Measurements from ENCODE around the gene RND2.

The RND2 gene

DNA sequence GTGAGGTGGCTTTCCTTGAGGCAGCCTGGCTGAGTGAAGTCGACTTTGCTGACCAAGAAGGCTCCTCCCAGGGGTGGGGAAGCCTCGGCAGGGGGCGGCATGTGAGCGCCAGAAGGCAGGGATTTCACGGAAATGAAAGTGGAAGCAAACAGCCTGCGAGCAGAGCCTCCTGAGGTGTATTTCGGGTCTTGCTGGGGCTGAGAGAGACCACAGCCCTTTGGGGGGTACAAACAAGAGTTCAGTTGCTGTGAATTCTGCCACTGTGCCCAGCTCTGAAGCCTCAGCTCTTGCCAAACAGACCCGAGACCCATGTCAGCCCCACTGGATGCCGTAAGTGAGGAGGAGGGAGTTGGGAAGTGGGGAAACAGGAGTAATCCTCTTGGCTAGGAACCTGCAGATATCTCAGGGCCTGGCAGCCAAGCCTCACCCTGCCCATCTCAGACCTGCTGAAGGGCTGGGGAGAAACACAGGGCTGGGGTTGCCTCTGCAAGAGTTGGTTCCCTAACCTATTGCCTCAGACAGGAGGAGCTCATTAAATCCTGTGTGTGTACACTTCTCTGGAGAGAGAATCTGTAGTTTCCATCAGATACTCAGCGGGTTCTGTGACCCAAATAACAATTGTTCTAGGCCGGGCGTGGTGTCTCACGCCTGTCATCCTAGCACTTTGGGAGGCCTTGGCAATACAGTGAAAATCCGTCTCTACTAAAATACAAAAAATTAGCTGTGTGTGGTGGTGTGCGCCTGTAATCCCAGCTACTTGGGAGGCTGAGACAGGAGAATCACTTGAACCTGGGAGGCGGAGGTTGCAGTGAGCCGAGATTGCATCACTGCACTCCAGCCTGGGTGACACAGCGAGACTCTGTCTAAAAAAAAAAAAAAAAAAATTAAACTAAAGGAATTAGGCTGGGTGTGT lies 18.1 kb upstream of the RND2 start, which contains the start of gene IFI35:
Gene IFI35, plus strand, starts transcription at position 146 of the 913 bp plus-strand sequence. Its CDS starts 164 bp downstream, at position 310.
- peak; percentile 45 for DNase-seq

DNA sequence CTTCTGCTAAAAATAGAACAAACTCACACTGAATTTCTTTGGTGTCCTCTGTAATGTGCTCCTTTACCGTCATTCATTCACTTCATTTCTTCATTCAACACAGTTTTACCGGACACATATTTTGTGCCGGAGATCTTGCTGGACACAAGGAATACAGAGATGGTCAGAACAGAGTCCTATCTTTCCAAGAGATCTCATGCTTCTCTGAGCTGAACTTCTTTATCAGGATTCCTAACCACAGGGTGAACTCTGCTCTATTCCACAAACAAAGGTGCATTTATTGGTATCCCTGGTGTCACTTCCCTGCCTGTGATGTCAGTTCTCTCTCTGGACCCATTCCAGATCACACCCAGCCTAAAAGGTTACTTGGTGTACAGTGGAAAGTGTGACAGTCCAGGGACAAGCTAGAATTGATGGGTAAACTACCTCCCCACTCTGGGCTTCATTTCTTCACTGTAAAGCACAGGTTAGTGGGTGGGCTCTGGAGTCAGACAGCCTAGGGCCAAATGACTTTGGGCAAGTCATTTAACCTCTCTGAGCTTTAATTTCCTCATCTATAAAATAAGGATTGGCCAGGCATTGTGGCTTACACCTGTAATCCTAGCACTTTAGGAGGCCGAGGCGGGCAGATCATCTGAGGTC lies 14.2 kb upstream of the RND2 start:
- DNase-seq: no peak

DNA sequence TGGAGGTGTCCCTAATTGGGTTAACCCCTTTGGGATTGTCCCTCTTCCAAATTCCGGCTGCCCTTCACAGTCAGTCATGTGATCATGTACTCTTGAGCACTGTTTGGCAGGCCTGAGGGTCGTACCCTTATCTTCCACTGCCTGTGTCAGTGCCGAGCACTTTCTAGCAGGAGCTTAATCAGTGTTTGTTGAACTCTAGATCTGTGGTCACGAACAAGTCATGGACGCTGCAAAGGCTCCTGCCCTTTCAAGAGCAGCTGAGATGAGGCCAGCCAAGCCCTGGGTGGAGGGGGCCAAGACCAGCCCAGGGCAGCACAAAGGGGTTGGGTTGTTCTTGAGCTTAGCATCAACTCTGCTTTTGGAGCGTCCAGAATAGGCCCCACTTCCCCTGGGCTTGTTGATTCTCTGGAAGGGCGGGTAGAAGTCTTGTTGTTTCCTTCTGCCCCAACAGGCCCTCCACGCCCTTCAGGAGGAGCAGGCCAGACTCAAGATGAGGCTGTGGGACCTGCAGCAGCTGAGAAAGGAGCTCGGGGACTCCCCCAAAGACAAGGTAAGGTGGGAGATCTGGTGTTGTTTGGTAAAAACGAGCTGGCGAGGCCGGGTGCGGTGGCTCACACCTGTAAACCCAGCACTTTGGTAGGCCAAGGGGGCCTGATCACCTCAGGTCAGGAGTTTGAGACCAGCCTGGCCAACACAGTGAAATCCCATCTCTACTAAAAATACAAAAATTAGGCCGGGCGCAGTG lies 13.1 kb upstream of the RND2 start:
- no peak for DNase-seq

DNA sequence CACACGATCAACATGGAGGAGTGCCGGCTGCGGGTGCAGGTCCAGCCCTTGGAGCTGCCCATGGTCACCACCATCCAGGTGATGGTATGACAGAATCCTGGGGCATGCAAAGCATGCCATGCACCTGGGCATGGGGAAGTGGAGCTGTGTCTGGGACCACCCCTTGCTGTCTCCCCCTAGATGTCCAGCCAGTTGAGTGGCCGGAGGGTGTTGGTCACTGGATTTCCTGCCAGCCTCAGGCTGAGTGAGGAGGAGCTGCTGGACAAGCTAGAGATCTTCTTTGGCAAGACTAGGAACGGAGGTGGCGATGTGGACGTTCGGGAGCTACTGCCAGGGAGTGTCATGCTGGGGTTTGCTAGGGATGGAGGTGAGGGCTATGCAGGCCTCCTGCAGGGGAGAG lies 11.7 kb upstream of the RND2 start:
- DNase-seq: no peak

DNA sequence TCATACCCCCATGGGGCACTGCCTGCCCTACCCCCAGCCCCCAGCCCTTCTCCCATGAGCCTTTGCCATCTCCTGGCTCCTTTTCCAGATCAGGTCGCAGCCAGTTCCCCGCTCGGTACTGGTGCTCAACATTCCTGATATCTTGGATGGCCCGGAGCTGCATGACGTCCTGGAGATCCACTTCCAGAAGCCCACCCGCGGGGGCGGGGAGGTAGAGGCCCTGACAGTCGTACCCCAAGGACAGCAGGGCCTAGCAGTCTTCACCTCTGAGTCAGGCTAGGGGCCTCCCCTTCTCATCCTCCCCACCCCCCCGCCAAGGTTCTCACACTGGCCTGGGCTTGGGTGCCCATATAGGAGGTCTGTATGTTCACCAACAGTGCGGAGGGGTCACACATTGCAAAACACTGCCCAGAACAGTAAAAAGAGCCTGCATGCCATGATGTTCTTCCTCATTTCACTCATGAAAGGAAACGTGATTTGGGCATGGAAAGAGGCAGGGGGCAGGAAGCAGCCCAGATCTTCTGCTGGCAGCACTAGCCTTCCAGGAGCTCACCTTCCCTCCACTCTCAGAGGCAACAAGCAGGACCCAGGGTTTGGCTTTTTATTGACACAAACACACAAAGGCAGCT lies 10.9 kb upstream of the RND2 start:
- DNase-seq: no peak

DNA sequence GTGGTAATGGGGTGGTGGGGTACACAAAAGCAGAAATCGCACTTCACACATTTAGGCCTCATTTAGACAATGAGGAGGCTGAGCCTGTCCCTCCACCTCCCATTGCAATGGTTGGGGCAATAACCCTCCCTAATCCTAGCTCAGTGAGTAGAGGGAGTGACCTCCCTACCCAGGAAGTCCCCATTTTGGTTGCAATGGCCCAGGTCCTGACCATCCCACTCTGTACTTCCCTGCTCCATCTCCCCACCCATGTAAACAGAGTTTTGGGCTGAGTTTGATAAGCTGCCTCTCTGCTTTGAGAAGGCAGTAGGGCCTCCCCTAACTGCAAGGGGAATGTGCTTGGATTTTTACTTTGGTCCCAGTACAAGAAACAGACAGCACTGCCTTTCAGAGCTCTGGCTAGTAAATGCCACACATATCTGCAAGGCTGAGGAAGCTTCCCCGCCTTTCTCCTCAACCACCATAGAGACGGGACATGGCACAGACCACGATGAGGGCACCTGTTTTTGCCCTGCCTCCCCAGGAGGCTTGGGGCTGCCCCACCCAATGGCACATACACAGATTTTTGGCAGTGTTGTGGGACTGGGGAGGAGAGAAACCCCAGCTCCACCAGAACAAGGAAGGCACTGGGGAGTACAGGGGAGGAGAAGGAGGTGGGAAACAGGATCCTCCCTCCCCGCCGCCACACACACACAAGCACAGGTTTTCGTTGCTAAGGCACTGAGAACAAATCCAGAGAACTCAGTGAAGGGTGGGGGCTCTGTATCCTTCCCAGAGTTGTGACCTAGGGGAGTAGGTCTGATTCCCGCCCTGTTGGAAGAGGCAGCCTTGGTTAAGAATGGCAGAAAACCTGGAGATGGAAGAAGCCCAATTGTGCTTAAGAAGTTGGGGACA lies 10.1 kb upstream of the RND2 start:
- no peak for DNase-seq

DNA sequence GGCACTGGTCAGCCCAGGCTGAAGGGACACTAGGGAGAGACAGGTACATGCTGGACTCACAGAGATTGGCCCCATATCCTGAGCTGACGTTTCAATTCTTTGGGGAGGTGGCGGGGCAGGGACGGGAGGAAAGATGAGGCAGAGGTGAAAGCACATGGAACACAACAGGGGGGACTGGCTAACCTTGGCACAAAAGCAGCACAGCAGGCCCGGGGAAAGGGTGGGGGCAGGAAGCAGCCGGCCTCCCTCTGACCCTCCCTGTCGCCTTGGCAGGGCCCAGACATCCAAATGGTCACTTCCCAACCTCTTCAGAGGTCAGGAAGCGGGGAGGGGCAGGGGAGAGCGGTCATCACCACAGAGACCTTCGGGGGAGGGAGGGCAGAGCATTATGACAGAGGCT lies 9.5 kb upstream of the RND2 start:
- no peak for DNase-seq

DNA sequence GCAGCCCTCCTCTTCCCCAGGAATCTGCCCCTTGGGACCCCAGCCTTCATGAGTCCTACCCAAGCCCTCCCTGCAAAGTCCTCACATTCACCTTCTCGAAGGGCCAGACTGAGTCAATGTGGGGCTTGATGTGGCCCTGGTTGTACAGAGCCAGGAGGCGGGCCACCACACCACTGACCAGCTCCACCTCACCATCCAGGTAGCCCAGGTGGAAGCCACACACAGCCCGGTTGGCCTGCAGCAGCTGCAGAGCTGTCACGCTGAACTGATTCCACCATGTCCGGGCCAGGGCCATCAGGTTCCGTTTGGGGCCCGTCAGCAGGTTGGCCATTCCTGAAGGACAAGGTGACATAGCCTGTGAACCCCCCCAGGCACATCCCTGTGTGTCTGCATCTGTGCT lies 8.8 kb upstream of the RND2 start:
- DNase-seq: no peak

DNA sequence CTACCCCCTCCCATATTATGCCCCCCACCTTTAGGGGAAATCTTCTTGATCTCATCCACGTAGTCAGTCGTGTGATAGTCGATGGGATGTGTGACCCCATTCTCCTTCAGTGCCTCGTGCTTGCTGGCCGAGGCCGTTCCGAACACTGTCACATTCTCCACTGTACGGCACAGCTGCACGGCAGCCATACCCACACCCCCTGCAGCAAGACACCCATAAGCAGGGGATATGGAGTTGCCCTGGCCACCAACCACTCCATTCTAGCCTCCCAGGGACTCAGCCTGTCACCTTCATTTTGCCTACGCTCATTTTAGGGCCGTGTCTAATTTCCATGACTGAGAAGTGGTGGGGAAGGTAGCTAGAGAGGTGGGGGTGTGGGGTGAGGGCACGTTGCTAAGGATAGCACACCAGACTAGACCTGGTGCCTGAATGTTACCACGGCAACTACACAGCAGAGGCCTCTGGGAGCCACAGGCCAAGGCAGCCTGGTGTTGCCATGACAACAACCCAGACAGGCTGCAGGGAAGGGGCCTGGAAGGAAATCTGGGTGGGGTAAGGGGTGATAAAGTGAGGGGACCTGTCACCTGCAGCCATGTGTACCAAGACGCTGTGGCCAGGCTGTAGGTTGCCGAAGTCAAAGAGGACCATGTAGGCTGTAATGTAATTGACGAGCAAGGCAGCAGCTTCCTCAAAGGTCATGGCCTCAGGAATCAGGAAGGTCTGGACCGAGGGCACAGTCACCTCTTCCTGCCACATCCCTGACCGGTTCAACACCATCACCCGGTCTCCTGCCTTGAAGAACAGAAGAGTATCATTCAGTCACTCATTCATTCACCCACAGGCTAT lies 6.8 kb upstream of the RND2 start:
- no peak for DNase-seq

DNA sequence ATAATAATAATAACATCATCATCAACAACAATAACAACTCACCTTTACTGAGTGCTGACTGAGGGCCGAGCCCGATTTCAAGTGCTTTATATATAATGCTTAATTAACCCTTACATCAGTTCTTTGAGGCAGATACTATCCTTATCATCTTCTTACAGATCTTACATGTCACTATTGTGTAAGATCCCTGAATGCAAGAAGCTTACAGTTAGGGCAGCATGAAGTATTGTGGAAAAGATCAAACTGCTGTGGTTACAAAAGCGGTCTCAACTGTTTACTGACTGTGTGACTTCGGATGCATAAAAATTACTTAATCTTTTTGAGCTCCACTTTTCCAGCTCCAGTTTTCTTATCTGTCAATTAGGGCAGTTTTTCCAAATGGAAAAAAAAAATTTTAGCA lies 6.1 kb upstream of the RND2 start:
- no peak for DNase-seq

DNA sequence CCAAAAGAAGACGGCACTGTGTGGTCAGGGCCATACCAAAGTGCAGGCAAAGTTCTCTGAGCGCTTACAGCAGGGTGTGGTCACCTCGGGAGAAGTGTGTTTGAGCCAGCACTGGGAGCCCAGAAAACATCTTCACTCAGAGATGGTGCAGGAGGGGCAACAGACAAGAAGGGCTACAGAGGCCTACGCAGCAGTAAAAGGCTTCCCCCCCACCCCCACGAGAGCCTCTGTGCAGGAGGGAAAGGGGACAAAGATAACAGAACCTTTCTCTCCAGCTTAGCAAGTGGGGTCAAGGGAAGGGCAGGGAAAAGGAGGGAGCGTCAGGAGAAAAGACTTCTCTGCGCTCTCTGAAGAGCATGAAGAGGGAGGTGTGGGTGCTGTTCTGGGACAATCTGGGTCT lies 5.6 kb upstream of the RND2 start:
- DNase-seq: no peak

DNA sequence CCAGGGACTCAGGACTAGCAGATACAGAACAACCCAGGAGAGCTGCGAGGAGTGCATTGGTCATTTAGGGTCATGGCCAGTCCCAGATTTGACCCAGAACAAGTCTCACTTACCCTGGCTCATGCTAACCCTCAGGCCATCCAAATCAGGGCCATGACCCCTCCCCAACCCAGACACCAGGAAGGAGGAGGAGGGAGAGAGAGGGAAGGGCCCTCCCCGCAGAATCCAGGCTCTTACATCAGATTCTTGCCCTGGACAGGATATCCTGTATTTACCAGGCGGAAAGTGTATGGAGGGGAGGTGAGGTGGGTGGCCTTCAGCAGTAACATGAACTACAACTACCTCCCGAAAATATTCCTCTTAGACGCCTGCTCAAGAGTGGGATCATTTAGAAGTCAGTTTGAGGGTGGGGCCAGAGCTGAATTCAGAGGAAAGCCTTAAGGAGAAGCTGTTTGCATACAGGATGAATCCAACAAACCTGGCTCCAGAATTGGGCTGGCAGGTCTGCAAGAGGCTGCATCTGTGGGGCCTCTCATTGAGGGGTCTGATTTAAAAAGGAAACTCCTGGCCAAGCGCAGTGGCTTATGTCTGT lies 4.9 kb upstream of the RND2 start:
- no peak for DNase-seq

DNA sequence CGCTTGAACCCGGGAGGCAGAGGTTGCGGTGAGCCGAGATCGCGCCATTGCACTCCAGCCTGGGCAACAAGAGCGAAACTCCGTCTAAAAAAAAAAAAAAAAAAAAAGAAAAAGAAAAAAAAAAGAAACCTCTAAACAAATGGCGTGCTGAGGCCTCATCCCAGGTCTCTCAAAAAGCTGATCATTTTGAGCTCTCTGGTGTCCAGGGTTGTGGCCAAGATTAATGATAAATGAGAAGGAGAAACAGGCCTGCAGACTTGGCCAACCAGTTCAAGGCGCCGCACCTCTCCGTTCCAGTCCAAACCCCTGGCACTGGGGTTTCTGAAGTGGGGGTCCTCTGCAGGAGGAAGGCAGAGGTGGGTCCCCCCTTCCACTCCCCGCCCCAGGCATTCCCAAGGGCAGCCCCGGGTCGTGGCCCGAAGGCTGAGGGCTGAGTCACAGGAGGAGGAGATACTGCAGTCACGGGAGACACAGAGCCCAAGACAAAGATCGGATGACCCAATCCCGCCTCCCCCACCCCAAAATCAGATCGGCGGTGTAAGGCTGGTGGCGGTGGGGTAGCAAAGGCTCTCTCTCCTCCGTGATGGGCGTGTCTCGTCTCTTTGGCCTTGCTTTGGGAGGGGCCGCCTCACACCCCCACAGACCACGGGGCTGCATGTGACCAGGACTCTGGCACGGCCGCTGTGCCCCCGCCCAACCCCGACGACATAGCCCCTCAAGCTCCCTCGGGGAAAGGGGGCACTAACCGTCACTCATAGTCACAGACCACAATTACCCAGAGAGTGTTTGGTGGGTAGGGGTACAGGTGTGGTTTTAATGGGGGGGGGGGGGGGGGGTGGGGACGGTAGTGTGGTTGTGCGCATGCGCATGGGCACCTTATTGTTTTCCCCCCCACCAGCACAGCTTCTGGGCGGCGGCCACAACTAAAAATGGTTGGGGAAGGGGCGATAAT lies 4.0 kb upstream of the RND2 start:
- DNase-seq: no peak

DNA sequence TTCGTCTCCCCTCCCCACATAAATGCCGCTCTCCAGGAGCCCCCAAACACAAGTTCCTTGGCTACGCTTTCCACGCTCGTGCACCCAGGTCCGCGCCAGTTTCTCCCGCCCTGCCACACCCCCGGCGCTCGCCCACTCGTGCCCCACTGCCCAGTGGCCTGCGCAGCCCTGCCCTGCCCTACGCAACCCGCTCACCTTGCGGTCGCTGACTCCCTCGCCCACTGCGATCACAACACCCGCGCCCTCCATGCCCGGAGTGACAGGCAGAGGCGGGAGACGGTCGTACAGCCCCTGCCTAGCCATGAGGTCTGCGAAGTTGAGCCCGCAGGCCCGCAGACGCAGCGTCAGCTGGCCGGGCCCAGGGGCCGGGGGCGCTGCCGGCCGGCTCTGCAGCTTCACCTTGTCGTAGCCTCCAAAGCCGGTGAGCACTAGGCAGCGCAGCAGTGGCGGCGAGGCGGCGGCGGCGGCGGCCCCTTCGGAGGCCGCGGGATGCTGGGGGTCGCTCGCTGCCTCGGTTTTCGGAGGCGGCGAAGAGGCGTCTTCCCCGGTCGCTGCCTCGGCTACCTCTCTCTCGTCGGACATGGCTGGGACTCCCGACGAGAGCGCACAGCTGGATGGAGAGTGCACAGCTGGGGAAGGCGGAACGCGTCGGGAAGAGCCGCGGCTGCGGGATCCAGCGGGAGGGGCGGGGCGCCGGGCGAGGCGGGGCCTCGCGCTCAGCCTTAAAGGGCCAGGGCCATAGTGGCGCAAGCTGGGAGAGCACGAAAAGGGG lies 3.1 kb upstream of the RND2 start, which contains the start of gene VAT1:
Gene VAT1, minus strand, starts transcription at position 645 of the 772 bp plus-strand sequence. Its CDS starts 63 bp downstream, at position 582.
- DNase-seq: peak; percentile 39

DNA sequence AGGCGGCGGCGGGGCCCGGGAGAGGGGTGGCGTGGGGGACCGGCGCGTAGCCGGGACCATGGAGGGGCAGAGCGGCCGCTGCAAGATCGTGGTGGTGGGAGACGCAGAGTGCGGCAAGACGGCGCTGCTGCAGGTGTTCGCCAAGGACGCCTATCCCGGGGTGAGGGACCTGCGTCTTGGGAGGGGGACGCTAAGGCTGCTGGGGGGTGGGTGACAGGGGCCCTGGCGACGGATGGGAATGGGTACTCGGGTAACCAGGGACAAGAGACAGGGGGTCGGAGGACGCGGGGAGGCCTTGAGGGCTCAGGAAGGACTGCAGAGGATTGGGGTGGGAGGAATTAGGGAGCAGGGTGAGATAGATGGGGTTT lies 243 bp downstream of the RND2 start:
- no peak for DNase-seq

DNA sequence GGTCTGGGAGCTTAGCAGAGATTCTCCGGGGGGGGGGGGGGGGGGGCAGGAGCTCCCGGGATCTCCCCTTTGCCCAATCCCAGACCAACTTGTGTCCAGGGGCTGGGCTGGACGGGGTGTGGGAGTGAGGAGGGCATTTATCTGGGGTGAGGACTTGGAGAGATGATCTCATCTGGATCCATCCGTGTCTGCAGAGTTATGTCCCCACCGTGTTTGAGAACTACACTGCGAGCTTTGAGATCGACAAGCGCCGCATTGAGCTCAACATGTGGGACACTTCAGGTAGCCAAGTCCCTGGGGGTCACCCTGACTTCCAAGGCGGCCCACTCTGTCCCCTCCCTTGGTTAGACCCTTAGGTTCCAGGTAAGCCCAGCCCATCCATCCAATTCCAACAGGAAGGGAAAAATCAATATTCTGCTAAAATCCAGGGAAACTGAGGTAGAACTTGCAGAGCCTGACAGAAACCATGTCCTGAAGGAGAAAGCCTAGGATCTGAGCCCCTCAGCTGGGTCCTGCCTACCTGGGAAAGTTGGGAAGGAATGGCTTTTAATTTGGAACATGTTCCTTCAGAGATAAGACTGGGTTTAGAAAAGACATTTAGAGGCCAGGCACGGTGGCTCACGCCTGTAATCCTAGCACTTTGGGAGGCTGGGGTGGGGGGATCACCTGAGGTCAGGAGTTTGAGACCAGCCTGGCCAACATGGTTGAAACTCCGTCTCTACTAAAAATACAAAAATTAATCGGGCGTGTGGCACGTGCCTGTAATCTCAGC lies 921 bp downstream of the RND2 start:
- DNase-seq: no peak

DNA sequence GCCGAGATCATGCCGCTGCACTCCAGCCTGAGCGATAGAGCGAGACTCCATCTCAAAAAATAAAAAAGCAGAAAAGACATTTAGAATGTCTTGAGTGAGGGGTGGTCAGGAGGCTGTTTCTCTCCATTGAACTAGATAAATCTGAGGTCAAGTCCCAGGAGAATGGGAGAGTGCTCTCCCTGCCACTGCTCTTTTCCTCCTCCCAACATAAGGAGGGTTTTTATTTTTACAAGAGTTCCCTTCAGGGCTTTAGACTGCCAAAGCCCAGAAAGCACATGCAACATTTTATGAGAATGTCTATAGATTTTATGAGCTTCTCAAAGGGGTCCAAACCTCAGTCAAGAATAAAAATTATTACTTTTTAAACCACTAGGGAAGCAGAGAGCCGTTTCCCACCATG lies 1.6 kb downstream of the RND2 start:
- DNase-seq: no peak
